Measurements from ENCODE around the gene PDZD2.
A peak's percentile ranks its signal among the peaks of the same experiment; 100 is the strongest.

DNA sequence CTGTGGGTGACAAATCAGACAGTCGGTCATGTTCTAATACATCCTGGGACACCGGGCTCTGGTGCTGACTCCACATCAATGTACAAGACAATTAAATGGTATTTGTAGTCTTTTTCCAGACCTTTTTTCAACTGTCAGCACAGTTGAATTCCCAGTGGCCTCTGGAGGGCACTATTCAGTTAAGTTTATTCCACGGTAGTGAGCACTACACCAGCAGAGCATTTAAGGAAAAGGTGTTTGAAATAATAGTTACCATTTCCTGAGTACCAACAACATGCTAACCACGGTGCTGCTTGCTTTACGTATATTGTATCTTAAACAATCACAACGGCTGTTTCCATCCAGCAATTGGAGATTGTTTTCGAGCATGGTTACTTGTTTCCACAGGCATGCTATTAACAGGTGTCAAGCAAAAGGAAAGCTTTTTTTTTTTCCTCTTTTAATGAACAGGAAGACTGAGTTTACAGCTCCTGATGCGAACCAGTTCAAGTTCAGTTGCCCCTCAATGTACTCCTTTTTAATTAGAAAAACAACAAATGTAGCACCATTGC, 186.7 kb downstream of the PDZD2 start:
- TF ChIP-seq, protein P1, sequence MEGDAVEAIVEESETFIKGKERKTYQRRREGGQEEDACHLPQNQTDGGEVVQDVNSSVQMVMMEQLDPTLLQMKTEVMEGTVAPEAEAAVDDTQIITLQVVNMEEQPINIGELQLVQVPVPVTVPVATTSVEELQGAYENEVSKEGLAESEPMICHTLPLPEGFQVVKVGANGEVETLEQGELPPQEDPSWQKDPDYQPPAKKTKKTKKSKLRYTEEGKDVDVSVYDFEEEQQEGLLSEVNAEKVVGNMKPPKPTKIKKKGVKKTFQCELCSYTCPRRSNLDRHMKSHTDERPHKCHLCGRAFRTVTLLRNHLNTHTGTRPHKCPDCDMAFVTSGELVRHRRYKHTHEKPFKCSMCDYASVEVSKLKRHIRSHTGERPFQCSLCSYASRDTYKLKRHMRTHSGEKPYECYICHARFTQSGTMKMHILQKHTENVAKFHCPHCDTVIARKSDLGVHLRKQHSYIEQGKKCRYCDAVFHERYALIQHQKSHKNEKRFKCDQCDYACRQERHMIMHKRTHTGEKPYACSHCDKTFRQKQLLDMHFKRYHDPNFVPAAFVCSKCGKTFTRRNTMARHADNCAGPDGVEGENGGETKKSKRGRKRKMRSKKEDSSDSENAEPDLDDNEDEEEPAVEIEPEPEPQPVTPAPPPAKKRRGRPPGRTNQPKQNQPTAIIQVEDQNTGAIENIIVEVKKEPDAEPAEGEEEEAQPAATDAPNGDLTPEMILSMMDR (IDR thresholded peaks at IDR 0.05): peak; percentile 47 to 83 (median 68)
- no peak for TF ChIP-seq POLR2A (IDR thresholded peaks at IDR 0.05)
